HG03159 (cell line): ENCODE measurements around the gene KCNIP3.

Experiments used
- ATAC-seq: cut with Tn5 transposase; IDR thresholded peaks from one replicate; pipeline ENCODE4 v1.9.1; 2021; ENCODE audit warnings: mild to moderate bottlenecking, moderate library complexity; ENCODE audit not compliant: unreplicated experiment

KCNIP3 gene

GRCh38 chr2:95274291-95275150 lies 22.6 kb upstream of the KCNIP3 start, which contains the start of gene PROM2:
TSS of gene PROM2 (plus strand) at chr2:95274449. CDS start at chr2:95274586, 137 bp downstream.
- ATAC-seq, result no peak

DNA sequence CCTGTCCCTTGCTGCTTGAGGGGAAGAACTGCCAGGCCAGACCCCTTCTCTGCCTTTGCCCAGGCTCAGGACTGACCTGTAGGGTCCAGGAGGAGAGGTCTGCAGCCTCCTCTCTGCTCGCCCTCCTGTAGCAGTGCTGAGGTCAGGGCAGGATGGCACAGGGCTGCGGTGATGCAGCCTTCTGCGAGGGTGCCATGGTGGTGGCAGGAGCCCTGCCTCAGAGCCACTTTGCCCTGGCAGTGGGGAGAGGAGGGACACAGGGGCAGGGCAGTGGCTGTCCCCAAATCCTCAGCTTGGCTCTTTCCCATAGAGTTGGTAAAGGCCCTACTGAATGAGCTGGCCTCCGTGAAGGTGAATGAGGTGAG lies 22.0 kb upstream of the KCNIP3 start:
- ATAC-seq, result no peak

DNA sequence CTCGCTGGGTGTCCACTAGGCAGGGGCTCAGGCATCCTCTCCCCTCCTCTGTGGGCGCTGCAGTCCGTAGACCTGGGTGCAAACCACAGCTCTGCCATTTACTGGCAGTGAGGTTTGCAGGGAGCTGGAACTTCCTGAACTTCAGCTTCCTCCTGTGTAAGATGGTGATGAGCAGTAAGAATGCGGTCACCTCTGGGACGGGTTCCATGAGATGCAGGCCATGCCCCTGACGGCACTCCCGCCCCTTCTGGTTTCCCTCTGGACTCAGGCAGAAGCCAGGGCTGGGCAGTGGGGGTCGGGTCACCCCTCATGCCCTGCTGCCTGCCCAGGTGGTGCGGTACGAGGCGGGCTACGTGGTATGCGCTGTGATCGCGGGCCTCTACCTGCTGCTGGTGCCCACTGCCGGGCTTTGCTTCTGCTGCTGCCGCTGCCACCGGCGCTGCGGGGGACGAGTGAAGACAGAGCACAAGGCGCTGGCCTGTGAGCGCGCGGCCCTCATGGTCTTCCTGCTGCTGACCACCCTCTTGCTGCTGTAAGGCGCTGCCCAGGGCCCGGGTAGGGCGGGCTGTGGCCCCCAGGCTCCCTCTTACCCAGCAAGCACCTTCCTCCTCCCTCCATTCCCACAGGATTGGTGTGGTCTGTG lies 21.4 kb upstream of the KCNIP3 start:
- ATAC-seq, result no peak

DNA sequence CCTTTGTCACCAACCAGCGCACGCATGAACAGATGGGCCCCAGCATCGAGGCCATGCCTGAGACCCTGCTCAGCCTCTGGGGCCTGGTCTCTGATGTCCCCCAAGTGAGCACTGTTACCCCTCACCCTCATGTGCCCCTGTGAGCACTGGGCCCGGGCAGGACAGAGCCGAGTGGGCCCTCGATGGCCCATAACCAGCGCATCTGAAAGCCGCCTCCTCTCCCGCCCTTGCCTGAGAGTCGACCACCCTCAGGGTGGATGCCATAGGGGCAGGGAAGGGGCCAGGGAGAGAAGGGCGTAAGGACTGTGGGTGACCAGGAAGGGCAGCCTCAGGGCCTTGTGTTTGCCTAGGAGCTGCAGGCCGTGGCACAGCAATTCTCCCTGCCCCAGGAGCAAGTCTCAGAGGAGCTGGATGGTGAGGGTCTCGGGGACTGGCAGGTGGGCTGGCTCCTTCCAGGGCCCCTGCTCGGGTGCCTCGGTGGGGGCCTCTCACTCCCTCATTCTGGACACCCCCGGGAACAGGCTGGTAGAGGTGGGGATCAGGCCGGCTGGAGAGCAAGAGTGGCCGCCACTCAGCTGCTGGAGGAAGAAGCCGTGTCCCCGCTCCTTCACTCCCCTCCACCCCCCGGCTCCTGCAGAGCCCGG lies 20.8 kb upstream of the KCNIP3 start:
- no peak for ATAC-seq

DNA sequence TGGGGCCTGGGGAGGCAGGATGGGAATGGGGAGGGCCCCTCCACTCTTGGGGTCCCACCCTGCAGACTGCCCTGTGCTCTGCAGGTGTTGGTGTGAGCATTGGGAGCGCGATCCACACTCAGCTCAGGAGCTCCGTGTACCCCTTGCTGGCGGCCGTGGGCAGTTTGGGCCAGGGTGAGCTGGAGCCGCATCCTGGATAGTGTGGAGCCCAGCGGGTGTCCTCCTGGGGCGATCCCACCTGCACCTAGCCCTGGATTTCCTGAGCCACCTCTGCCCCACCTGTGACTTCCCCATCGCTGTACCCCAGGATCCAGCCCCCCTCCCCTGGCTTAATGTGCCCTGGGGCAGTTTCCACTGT lies 20.3 kb upstream of the KCNIP3 start:
- no peak for ATAC-seq

DNA sequence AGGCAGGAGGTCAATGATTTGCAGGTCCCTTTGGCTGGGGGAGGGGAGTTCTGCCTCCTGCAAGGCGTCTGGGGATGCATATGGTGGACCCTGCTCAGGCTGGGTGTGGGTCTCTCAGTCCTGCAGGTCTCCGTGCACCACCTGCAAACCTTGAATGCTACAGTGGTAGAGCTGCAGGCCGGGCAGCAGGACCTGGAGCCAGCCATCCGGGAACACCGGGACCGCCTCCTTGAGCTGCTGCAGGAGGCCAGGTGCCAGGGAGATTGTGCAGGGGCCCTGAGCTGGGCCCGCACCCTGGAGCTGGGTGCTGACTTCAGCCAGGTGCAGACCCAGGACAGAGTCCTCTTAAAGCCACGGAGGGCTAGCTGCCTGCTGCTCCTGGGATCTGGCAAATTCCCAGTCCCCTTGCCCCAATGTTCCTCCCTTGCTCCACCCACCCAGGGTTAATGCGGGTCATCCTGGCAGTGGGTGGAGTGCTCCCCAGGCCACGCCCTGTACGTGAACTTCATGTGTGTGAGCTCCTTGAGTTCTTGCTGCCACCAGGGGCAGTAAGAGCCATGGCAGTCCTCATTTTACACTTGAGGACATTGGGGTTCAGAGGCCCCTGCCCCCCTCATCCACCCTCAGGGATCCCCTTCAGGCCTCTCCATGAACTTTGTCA lies 19.8 kb upstream of the KCNIP3 start:
- no peak for ATAC-seq

- ATAC-seq, result no peak
These were observed 19.1 kb upstream of the KCNIP3 start for GRCh38 chr2:95278051-95278471.

DNA sequence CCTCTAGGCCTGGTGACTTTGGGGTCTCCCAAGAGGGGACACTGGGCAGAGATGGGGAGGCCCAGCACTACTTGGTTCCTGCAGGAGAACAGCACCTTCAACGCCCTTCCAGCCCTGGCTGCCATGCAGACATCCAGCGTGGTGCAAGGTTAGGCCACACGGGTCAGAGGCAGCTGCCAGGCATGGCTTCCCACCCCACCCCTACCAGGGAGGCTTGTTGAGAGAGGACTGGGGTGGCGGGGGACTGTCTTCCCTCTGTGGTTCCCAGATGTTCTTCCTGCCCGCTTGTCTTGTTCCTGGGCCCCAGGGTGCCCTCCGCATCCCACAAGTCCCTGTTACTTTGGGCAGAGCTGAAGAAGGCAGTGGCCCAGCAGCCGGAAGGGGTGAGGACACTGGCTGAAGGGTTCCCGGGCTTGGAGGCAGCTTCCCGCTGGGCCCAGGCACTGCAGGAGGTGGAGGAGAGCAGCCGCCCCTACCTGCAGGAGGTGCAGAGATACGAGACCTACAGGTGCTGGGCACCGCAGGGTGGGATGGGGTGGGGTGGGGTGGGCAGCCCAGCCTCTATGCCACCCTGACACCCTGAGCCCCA lies 18.4 kb upstream of the KCNIP3 start:
- ATAC-seq, result no peak

DNA sequence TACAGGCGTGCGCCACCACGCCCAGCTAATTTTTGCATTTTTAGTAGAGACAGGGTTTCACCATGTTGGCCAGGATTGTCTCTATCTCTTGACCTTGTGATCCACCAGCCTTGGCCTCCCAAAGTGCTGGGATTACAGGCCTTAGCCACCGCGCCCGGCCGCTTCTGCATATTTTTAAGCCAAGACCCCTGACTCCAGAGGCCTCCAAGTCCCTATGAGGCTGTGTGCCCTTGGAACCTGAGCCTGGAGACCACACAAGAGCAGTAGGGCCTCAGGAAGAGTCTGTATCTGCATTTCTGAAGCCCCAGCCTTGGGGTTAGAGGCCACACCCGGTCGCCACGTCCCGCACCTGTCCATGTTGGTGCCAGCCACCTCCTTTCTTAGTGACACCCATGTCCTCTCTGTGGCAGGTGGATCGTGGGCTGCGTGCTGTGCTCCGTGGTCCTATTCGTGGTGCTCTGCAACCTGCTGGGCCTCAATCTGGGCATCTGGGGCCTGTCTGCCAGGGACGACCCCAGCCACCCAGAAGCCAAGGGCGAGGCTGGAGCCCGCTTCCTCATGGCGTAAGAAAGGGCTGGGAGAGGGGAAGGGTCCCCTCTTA lies 17.6 kb upstream of the KCNIP3 start:
- no peak for ATAC-seq

GRCh38 chr2:95281071-95281470 lies 16.1 kb upstream of the KCNIP3 start:
- ATAC-seq, result no peak

DNA sequence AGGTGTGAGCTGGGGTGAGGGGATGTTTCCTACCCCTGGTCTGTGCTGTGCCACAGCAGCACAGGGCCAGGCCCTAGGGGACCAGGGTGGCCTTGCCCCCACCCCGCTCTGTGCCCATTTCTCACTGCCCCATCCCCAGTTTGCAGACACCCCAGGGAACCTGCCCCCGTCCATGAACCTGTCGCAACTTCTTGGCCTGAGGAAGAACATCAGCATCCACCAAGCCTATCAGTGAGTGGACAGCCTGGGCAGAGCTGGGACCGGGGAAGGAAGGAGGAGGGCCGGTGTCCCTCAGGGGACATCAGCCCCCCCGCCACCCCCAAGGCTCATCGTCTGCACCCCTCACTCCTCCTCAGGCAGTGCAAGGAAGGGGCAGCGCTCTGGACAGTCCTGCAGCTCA lies 15.4 kb upstream of the KCNIP3 start:
- no peak for ATAC-seq

- no peak for ATAC-seq
These were observed 14.7 kb upstream of the KCNIP3 start for GRCh38 chr2:95282458-95282857.

- ATAC-seq, result no peak
These were observed 13.6 kb upstream of the KCNIP3 start for GRCh38 chr2:95283562-95283961.

DNA sequence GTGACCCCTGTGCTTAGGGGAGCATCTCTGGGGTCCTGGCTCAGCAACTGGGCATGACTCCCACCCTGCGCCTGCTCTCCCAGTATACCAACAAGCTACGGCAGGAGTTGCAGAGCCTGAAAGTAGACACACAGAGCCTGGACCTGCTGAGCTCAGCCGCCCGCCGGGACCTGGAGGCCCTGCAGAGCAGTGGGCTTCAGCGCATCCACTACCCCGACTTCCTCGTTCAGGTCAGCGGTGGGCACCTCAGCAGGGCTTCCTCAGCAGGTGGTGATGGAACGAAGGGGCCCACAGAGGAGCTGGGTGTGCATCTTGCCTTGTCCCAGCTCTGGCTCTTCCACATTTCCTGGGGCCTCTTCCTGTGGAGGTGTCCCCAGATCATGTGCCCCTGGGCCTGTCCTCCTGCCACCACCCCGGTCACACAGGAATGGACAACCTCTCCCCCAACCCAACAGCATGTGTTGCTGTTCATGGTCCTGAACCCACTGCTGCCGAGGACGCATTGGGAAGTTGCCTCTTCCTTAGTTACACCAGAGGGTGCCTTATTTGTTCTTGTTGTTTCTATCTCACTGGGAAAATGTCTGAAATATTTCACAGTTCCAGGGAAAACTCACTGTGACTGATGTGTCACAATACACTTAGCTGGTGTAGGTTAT lies 12.1 kb upstream of the KCNIP3 start:
- no peak for ATAC-seq

- no peak for ATAC-seq
These were observed 11.6 kb upstream of the KCNIP3 start for GRCh38 chr2:95285542-95285932.

DNA sequence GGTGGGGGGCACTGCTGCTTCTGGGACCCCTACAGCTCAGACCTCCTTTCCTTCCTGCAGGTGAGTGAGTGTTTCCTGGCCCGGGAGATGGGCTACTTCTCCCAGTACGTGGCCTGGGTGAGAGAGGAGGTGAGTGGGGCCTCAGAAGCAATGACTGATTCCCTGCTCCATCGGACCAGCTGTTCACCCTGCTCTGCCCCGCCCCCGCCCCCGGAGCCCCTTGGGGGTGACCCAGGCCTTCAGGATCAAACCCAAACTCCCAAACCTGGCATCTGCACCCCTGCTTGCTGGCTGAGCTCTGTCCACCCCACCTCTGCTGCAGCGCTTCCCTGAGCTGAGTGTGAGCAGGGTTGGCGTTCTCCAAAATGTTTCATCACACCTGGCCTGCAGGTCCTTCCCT lies 9.8 kb upstream of the KCNIP3 start:
- no peak for ATAC-seq

DNA sequence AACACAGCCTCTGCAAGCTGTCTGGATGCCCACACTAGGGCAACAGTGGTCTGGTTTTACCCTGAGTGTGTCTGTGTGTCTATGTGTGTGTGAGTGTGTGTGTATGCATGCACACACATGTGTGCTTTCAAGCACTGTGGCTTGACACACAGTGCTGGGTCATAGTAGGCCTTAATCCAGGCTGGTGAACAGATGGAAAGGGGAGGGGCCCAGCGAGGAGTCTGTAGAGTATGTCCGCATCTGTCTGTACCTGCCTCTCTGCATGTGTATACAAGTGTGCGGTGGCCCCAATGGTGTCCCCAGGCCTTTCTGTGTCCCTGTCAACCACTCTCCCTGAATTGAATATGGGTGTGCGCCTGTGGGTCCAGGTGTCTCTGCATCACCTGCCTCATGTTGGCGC lies 9.3 kb upstream of the KCNIP3 start:
- no peak for ATAC-seq

DNA sequence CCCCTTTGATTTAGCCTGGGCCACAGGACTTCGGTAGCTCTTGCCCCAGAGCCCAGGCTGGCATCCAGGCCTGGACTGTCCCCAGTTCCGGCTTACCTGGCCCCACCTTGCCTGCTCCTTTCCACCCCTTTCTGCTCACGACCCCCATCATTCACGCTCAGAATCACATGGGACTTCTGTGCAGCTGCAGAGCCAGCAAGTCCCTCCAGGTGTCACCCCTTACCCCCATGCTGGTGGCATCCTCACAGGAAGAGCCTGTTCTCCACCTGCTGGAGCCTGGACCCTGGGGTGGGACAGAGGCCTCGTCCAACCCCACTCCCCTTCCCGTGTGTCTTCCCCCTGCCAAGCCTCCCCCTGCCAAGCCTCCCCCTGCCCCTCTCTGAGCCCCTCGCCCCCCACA lies 7.9 kb upstream of the KCNIP3 start:
- ATAC-seq, result no peak

DNA sequence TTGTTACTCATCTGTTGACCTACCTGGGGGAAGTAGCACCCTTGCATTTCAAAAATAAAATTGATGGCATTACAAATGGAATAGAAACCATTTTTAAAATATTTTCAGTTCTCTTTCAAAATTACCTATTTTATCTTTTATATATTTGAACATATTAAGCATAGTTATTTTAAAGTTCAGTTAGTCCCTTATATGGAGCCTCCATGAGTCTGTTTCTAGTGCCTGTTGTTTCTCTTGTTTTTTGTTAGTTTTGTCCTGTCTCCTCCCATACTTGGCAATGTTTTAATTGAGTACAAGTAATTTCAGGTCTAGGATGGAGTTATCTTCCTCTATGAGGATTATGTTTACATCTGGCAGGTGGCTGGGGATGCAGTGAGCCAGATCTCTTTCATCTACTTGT lies 5.9 kb upstream of the KCNIP3 start:
- no peak for ATAC-seq

DNA sequence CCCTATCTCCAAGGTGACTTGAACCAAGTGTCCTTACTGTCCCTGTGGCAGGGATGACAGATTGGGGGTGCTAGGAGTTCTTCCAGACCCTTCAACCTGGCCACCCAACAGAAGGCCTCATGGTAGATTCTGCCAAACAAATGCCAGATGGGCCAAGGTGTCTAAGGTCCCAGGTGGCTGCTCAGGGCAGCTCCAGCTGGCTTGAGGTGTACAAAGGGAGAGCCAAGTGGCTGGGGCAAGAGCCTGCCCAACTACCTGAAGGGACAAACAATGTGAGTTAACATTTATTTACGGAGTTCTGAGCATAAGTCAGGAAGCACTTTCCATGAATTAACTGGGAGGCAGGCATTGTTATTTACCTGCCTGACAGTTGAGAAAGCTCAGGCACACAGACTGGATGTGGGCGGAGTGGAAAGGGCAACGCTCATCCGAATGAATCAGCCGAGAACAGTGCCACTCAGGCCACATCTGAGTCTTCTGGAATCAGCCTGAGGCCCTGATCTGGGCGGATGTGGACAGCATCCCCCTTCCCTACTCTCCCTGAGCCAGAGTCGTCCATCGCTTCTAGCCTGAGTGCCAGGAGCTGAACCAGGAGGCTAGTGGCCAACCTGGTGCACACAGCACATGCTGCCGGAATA lies 4.4 kb upstream of the KCNIP3 start:
- no peak for ATAC-seq
